Astrocyte (in vitro differentiated cells and primary cell): Measurements from ENCODE around the gene TMEM44.

Experiments used
- EZH2 ChIP-seq: IDR thresholded peaks from 2 replicates; pipeline ENCODE4 v1.6.1; 2012; ENCODE audit warnings: mild to moderate bottlenecking, low read length, inconsistent platforms; ENCODE audit not compliant: insufficient read depth
- TF ChIP-seq, protein P1 (sequence below): IDR thresholded peaks from 2 replicates; pipeline ENCODE4 v1.5.1; 2011; ENCODE audit warnings: low read depth, mild to moderate bottlenecking, inconsistent platforms, low read length, moderate library complexity; ENCODE audit not compliant: insufficient read depth

DNA sequence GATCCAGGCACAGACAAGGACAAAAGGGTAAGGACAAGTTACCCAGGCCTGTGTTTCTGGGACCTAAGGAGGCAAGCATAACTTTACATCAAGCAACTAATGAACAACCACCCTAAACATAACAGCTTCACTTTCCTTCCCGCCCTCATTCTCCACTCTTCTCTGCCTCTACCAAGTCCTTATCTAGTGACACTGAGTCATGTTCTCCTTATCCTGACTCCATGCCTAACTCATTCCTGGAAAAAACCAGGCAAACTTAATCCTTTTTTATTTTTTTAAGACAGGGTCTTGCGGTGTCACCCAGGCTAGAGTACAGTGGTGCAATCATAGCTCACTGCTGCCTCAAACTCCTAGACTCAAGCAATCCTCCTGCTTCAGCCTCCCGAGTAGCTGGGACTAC, 44.5 kb downstream of the TMEM44 start:
- TF ChIP-seq, protein P1, sequence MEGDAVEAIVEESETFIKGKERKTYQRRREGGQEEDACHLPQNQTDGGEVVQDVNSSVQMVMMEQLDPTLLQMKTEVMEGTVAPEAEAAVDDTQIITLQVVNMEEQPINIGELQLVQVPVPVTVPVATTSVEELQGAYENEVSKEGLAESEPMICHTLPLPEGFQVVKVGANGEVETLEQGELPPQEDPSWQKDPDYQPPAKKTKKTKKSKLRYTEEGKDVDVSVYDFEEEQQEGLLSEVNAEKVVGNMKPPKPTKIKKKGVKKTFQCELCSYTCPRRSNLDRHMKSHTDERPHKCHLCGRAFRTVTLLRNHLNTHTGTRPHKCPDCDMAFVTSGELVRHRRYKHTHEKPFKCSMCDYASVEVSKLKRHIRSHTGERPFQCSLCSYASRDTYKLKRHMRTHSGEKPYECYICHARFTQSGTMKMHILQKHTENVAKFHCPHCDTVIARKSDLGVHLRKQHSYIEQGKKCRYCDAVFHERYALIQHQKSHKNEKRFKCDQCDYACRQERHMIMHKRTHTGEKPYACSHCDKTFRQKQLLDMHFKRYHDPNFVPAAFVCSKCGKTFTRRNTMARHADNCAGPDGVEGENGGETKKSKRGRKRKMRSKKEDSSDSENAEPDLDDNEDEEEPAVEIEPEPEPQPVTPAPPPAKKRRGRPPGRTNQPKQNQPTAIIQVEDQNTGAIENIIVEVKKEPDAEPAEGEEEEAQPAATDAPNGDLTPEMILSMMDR = no peak
- no peak for TF ChIP-seq EZH2
